ENCODE data around the gene LOX. TPM values are rescaled to one million over a fixed set of nuclear protein-coding genes. Genes with fewer than 3 reads are reported as not detected.
A peak's percentile ranks its signal among the peaks of the same experiment; 100 is the strongest.

Gene LOX
- total and polyA plus RNA-seq, 9 of the 15 experiments (the other 6 are each of a cell fraction or from before 2014, with no cell fraction given) = 0.06 to 0.09 TPM; not detected in 7

DNA sequence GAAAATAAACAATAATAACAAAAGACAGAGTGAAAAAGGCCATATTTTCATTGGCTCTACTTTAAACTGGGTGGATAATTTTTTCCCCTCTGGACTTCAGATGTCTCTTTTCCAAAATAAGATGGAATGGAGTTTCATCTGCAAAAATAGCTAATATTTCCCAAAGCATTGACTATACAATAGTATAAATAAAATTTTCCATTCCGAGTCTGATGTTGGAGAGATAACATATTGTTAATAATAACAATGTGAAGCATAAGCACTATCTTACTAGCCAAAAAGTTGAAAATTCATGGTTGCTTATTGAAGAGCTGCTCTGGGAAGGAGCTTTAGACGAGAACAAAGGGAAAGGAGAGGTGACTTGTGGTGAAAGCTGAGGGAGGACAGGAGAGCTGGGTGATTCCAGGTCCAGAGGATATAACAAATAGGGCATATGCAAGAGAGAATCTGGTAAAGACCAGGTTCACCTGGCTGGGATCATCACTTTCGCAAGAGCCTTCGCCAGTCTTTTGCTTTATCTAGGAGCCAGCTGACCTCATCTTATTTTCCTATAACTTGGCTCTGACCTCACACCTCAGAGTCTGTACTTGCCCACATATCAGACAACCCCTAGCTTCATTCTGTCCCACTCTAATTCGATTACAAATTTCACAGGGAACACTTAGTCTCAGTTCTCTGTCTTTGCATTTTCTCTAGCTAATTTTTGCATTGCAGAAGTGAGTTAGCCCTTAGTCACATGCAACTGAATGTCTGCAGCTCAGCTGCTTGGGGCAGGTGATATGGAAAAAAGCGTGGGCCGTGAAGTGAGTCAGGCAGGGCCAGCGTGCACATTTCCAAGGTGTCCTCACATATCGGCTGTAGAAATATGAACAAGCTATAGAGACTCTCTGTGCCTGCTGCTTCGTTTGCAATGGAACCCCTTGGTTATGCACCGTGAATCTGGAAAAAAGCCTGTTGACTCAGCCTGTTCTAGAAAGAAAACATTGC, 43.7 kb upstream of the LOX start (continued):
- TF ChIP-seq, protein P1, sequence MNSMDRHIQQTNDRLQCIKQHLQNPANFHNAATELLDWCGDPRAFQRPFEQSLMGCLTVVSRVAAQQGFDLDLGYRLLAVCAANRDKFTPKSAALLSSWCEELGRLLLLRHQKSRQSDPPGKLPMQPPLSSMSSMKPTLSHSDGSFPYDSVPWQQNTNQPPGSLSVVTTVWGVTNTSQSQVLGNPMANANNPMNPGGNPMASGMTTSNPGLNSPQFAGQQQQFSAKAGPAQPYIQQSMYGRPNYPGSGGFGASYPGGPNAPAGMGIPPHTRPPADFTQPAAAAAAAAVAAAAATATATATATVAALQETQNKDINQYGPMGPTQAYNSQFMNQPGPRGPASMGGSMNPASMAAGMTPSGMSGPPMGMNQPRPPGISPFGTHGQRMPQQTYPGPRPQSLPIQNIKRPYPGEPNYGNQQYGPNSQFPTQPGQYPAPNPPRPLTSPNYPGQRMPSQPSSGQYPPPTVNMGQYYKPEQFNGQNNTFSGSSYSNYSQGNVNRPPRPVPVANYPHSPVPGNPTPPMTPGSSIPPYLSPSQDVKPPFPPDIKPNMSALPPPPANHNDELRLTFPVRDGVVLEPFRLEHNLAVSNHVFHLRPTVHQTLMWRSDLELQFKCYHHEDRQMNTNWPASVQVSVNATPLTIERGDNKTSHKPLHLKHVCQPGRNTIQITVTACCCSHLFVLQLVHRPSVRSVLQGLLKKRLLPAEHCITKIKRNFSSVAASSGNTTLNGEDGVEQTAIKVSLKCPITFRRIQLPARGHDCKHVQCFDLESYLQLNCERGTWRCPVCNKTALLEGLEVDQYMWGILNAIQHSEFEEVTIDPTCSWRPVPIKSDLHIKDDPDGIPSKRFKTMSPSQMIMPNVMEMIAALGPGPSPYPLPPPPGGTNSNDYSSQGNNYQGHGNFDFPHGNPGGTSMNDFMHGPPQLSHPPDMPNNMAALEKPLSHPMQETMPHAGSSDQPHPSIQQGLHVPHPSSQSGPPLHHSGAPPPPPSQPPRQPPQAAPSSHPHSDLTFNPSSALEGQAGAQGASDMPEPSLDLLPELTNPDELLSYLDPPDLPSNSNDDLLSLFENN (IDR thresholded peaks at IDR 0.05; ENCODE audit: low read depth in 2 of 2, low read length in 2 of 2) = no peak
- no peak for TF ChIP-seq SNIP1 (IDR thresholded peaks at IDR 0.05; ENCODE audit: low read depth)
- no peak for TF ChIP-seq HNRNPK (IDR thresholded peaks at IDR 0.05; ENCODE audit: low read depth, low read length, poor library complexity, severe bottlenecking)
- TF ChIP-seq, protein P2, sequence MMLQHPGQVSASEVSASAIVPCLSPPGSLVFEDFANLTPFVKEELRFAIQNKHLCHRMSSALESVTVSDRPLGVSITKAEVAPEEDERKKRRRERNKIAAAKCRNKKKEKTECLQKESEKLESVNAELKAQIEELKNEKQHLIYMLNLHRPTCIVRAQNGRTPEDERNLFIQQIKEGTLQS (IDR thresholded peaks at IDR 0.05) = peak; percentile 62; the same call in 1 of the 2 replicates
- TF ChIP-seq, protein P2 (CRISPR knock-in tag; conservative IDR thresholded peaks at IDR 0.05) = no peak
- TF ChIP-seq, protein P3, sequence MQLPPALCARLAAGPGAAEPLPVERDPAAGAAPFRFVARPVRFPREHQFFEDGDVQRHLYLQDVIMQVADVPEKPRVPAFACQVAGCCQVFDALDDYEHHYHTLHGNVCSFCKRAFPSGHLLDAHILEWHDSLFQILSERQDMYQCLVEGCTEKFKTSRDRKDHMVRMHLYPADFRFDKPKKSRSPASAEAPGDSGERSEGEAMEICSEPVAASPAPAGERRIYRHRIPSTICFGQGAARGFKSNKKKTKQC (CRISPR knock-in tag; IDR thresholded peaks at IDR 0.05) = no peak
- TF ChIP-seq, protein P4, sequence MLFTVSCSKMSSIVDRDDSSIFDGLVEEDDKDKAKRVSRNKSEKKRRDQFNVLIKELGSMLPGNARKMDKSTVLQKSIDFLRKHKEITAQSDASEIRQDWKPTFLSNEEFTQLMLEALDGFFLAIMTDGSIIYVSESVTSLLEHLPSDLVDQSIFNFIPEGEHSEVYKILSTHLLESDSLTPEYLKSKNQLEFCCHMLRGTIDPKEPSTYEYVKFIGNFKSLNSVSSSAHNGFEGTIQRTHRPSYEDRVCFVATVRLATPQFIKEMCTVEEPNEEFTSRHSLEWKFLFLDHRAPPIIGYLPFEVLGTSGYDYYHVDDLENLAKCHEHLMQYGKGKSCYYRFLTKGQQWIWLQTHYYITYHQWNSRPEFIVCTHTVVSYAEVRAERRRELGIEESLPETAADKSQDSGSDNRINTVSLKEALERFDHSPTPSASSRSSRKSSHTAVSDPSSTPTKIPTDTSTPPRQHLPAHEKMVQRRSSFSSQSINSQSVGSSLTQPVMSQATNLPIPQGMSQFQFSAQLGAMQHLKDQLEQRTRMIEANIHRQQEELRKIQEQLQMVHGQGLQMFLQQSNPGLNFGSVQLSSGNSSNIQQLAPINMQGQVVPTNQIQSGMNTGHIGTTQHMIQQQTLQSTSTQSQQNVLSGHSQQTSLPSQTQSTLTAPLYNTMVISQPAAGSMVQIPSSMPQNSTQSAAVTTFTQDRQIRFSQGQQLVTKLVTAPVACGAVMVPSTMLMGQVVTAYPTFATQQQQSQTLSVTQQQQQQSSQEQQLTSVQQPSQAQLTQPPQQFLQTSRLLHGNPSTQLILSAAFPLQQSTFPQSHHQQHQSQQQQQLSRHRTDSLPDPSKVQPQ (CRISPR knock-in tag; IDR thresholded peaks at IDR 0.05; ENCODE audit: borderline replicate concordance) = no peak
- no peak for TF ChIP-seq KDM1A (IDR thresholded peaks at IDR 0.05)
- peak; percentile 81 for TF ChIP-seq TAF9B (IDR thresholded peaks at IDR 0.05; ENCODE audit: partially characterized antibody)
- no peak for TF ChIP-seq MCM2 (IDR thresholded peaks at IDR 0.05; ENCODE audit: low read depth)
- TF ChIP-seq NCOR1 (IDR thresholded peaks at IDR 0.05) = peak; percentile 31; the same call in 1 of the 2 replicates
- TF ChIP-seq ZNF583 (CRISPR knock-in tag; IDR thresholded peaks at IDR 0.05) = 0 out of 2 replicates have a peak, but pooled peaks have one; percentile 41
- no peak for TF ChIP-seq GATAD2A (IDR thresholded peaks at IDR 0.05)
- TF ChIP-seq NRF1 (conservative IDR thresholded peaks at IDR 0.05 in 1 of 2, IDR thresholded peaks at IDR 0.05 in 1 of 2) = no peak
- TF ChIP-seq POLR2G (IDR thresholded peaks at IDR 0.05; ENCODE audit: low read depth, low read length) = no peak
- TF ChIP-seq, protein P5, sequence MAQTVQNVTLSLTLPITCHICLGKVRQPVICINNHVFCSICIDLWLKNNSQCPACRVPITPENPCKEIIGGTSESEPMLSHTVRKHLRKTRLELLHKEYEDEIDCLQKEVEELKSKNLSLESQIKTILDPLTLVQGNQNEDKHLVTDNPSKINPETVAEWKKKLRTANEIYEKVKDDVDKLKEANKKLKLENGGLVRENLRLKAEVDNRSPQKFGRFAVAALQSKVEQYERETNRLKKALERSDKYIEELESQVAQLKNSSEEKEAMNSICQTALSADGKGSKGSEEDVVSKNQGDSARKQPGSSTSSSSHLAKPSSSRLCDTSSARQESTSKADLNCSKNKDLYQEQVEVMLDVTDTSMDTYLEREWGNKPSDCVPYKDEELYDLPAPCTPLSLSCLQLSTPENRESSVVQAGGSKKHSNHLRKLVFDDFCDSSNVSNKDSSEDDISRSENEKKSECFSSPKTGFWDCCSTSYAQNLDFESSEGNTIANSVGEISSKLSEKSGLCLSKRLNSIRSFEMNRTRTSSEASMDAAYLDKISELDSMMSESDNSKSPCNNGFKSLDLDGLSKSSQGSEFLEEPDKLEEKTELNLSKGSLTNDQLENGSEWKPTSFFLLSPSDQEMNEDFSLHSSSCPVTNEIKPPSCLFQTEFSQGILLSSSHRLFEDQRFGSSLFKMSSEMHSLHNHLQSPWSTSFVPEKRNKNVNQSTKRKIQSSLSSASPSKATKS (CRISPR knock-in tag; IDR thresholded peaks at IDR 0.05) = no peak
- TF ChIP-seq ZNF830 (CRISPR knock-in tag; IDR thresholded peaks at IDR 0.05) = no peak

Measured in K562 (cell line).